NCI-H2196 (cell line): ENCODE results near the gene CYB5R2.

Experiments used
- DNase-seq: peaks from one replicate; lab custom pipeline; 2025; ENCODE audit not compliant: unreplicated experiment; lab: John Stamatoyannopoulos, UW

The CYB5R2 gene

DNA sequence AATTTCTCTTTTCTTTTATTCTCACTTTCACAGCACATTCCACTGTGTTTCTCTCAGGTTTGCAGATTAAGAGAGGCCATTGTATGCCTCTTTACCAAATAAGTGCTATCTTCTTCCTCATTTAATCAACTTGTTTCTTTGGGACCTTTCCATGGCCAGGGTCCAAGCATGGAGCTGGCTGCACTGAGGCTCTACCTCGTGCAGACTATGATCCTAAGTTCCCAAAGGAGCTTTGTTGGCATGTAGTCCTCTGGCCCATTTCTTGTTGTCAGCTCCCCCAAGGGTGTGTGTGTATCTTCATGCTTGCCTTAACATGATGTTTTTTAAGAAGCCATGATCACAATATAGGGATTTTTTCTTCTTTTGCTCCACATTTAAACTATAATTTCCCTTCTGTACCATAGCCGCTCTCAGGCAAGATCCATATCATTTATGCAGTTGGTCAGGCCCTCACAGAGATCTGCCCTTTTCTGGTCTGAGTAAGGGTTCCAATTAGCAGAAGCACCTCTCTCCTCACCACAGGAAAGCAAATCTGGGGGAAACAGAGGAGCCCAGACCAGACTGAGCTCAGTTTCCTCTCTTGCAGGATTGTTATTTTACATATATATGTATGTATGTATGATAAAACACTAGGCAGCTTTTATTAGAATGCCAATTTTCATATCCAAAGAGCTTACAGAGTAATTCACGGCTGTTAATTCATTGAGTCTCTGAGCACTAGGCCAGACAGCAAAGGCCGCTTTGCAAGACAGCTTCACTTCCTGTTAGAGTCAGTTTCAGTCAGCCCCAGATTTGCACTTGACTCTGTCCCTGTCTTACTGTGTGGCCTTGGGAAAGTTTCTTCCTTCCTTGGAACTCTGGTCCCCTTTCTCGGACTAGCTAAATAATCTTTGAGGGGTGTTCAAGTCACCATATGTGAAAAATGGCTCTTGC, 34.3 kb downstream of the CYB5R2 start:
- DNase-seq, result no peak

DNA sequence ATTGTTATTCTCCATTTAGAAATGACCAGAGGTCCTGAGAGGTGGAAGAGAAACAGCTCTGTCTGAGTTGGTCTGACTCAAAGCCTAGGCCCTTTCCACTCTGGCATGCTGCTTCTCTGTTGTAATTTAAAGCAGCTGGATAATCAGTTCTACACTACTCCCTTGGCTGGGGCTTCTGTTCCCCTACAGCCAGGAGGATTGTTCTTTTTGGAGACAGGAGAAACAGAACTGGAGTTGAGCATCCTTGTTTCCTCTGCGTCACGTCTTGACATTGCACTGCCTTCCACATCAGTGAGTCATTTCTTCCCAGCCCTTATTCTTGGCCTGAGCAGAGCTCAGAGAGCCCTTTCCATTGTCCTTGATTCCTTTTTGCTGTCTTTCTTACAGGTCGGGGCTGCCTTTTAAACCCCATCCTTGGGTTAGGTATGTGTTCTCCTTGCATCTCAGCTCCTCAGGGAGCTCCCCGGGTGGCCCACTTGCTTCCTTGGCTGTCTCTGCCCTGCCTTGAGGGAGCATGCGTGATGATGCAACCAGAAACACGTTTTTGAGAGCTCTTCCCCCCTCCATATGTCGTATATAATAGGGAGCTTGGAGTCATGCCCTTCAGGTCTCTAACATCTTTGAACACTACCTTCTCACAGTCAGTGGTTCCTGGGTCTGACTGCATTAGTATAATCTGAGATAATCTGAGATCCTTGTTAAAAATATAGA, 35.7 kb downstream of the CYB5R2 start:
- no peak for DNase-seq

DNA sequence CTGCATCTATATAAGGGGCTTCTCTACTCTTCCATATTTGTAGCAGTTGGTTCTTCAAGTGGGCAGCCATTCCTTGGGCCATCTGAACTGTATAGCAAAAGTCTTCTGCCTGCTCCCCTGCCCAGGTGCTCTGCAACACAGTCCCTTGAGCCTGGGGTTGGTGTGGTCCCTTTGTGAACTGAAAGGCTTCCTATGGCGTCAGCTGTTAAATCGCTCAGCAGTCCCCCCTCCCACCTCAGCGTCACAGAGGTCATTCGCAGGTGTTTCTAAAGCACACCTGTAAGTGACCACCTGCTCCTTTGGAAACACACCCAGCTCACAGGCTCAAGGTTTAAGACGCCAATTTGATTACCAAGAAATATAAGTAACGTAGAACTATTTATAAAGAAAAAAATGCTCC, 37.0 kb downstream of the CYB5R2 start:
- DNase-seq, result no peak

DNA sequence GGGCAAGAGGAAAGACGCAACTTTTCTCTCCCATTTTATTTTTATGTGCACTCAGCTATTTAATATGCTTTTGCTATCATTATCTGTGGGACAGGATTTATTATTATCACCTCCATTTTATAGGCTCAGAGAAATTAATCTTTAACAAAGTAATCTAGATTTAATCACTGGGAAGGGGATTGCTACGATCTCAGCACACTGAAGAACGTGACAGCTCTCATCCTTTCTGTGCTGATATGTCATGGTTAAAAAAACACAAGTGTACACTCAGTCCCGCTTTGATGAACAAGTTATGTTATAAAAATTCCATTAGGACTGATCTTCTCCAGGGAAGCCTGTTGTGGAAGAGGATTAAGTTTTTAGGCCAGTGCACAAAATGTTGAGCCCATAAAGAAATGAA, 37.6 kb downstream of the CYB5R2 start:
- DNase-seq, result no peak

DNA sequence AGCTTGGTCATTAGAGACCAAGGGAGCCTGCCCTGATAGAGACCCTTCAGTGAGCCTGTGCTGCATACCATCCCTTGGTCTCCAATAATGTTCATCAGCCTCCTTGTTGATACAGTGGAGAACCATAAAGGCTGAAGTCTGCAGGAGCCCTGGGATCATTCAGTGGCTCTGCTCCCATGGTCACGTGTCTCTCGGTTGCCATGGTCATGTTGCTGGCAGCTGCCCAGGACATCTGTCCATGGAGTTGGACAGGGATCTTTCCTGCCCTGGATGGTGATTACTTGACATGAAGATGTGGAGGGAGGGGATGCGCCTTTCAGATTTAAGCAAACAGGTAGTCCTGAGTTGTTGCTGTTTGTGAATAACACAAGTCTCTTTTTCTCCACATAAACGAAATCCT, 38.2 kb downstream of the CYB5R2 start:
- DNase-seq, result no peak

DNA sequence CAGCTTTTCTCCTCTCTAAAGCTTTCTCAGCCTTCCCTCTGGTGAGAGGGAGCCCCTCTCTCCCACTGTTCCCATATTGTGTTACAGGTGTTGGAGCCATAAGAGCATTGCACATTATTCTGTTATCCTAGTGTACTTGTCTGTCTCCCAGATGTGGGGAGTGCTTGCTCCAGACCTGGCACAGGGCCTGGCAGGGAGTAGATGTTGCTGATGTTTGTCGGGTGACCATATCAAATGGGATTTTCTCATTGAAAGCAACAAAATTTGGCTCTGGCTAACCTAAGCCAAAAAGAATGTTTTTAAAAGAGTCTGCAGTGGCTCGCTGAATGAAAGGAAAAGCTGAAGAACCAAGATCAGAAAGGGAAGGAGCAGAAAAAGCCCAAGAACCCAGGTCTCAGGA, 41.1 kb downstream of the CYB5R2 start:
- DNase-seq, result no peak

DNA sequence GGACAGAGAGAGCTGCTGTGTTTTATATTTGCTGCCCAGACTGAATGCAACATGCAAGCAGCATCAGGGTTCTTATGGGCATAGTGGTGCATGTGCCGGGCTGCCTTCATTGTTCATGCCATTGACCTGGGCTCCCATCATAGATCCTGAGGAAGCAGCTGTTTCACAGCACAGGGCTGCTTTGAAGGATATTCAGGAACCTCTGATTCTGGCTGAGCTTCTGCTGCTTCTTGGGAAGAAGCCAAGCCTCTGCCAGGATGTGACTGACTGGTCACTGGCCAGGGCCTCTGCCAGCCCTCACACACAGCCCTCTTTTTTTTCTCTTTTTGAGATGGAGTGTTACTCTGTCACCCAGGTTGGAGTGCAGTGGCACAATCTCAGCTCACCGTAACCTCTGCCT, 43.3 kb downstream of the CYB5R2 start:
- peak; percentile 7 for DNase-seq

DNA sequence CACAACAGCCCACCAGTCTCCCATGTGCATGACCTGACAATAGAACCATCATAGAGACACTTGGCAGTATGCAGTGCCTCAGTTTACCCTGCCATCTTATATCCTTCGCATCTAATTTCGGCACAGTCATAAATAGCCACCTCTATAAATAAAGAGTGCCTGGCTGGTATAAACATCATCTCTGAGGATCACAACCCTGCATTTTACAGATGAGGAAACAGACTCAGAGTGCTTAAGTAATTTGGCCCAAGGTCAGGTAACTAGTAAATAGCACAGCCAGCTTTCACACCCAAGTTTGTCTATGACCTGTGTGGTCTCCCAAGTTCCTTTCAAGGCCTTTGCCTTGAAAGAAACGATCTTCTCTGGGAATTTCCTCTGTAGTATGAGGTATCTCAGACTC, 44.6 kb downstream of the CYB5R2 start:
- no peak for DNase-seq

DNA sequence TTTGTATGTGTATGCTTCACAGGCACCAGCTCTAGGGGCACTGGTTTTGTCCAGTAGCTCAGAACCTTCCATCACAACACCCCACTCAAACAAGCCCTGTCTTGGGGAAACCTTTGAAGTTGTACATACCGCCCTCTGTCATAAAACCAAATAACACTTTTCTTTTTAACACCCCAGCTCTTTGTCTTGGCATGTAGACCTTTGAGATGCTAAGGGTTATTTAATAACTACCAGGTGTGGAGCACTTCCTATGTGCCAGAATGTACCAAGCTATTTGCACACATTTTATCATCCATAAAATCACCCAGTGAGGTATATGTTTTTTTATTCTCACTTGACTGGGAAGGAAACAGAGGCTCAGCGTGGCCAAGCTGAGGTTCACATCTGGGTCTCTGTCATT, 50.6 kb downstream of the CYB5R2 start:
- no peak for DNase-seq

DNA sequence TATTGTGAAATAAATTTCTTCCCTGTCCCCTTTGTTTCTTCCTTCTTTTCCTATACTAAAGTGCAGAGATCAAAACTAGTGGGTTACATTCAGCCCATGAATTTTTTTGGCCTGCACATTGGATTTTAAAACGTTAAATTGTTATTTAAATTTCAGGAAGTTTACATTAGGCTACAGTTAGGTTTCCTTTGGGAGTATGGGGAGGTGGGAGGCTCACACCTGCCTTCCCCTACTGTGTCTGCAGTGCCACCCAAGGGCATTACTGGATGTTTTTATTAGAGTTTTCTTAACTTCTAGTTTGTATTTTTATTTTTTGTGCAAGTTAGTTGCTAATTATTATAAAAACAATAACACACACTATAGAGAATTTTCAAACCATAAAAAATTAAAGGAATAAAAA, 51.7 kb downstream of the CYB5R2 start:
- no peak for DNase-seq

DNA sequence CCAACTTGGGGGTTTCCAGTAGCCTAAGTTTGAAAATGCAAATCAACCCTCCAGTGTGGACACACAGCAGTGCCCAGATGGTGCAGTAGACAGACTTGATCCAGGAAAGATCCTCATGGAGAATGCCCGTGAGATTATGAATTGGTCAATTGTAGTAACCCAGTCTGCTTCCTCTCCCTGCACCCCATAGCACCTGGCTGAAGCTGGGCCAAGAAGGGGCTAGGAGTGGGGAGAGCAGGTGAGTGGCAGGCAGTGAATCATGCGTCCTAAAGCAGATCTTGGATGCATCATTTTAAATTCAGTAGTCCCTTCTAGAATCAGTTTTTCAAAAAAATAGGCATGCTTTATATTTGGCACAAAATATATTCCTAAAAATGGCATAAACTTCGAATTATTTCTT, 52.2 kb downstream of the CYB5R2 start:
- DNase-seq, result no peak

DNA sequence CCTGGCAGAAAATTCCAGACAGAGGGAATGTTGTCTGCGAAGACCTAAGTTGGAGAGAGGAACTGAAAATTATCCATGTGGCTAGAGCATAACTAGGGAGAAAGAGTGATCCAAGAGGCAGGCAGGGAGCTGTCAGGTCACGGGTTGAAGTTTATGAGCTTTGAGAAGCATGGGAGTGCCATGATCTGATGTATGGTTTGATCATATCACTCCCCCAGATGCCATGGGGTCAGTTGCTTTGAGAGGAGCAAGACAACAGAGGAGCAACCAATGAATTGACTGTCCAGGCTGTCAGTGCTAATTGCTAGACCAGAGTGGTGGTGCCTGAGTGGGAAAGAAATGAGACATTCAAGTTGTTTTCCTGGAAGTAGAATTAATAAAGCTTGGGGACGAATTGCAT, 54.0 kb downstream of the CYB5R2 start:
- no peak for DNase-seq

DNA sequence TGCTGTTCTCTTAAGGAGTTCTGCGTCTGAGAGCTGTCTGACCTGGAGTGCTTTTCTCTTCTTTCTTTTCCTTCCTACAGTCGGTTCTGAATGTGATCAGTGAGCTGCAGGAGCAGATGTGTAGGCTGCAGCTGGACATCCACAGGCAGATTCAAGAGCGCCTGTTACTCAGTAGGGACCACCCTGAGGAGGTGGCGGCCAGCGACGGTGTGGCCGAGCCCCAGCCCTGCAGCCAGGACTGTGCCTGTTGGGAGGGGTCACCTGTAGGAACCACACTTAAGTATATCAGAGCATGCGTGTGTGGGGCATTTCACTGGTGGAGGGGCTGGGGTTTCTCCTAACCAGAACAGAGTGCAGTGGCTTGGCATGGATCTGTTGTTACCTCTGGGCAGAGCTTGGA, 56.3 kb downstream of the CYB5R2 start:
- DNase-seq, result no peak
